ENCODE measurements around the gene HHAT.

Gene HHAT

GRCh38 chr1:210695026-210695425, 366.3 kb downstream of the HHAT start:
- DNase-seq: no peak

- DNase-seq: peak in 1 of 5 donors; percentile 31
Observed at GRCh38 chr1:210696709-210697108, 368.0 kb downstream of the HHAT start.

- DNase-seq: no peak
Observed at GRCh38 chr1:210697185-210697584, 368.5 kb downstream of the HHAT start.

- DNase-seq: no peak
Observed at GRCh38 chr1:210698661-210699060, 370.0 kb downstream of the HHAT start.

- no peak for DNase-seq
Observed at GRCh38 chr1:210700083-210700482, 371.4 kb downstream of the HHAT start.

GRCh38 chr1:210700511-210700910, 371.8 kb downstream of the HHAT start:
- DNase-seq: no peak

GRCh38 chr1:210702506-210702905, 373.8 kb downstream of the HHAT start:
- DNase-seq: no peak

GRCh38 chr1:210703593-210703992, 374.9 kb downstream of the HHAT start:
- DNase-seq: no peak

- no peak for DNase-seq
Observed at GRCh38 chr1:210705086-210705485, 376.4 kb downstream of the HHAT start.

GRCh38 chr1:210706246-210706645, 377.5 kb downstream of the HHAT start:
- DNase-seq: no peak

- no peak for DNase-seq
Observed at GRCh38 chr1:210707300-210708240, 378.9 kb downstream of the HHAT start.

- DNase-seq: no peak
Observed at GRCh38 chr1:210709701-210710100, 381.0 kb downstream of the HHAT start.

GRCh38 chr1:210711825-210712612, 383.3 kb downstream of the HHAT start:
- no peak for DNase-seq

- no peak for DNase-seq
Observed at GRCh38 chr1:210715072-210715471, 386.4 kb downstream of the HHAT start.

- DNase-seq: no peak
Observed at GRCh38 chr1:210722410-210723081, 393.8 kb downstream of the HHAT start.

GRCh38 chr1:210723646-210724045, 394.9 kb downstream of the HHAT start:
- DNase-seq: no peak

- no peak for DNase-seq
Observed at GRCh38 chr1:210724768-210725167, 396.1 kb downstream of the HHAT start.

Measured in T-helper 1 cell (primary cell).